Keratinocyte (primary cell): ENCODE data around the gene EPB41L4B. TPM values are rescaled to one million over a fixed set of nuclear protein-coding genes. Genes with fewer than 3 reads are reported as not detected.

ENCODE experiments used
- DNase-seq: peaks from one replicate; pipeline ENCODE4 v3.0.0-alpha.2; 2011; ENCODE audit warnings: low read depth, missing footprints, low spot score
- FAIRE-seq: peaks from 2 replicates; lab custom pipeline; 2011; peaks lifted over from hg19 to GRCh38; lab: Jason Lieb, UNC
- H2AFZ ChIP-seq: 2 replicates; pipeline ENCODE4 v1.6.0; 2012; ENCODE audit warnings: low read length, control low read depth, inconsistent platforms; ENCODE audit not compliant: control insufficient read depth
- H3K27ac ChIP-seq: 2 replicates; pipeline ENCODE4 v1.5.1; 2011; ENCODE audit warnings: low read length; ENCODE audit not compliant: control insufficient read depth, insufficient read depth
- H3K27me3 ChIP-seq: 3 replicates; pipeline ENCODE4 v1.6.0; 2011; ENCODE audit warnings: low read length; ENCODE audit not compliant: control insufficient read depth, insufficient read depth; ENCODE audit errors: extremely low read depth
- H3K36me3 ChIP-seq, 2 experiments: 2 replicates in 1 of 2; 3 replicates in 1 of 2; pipeline ENCODE4 v1.5.1; 2011; ENCODE audit warnings: low read length in 2 of 2, mild to moderate bottlenecking in 1 of 2; ENCODE audit not compliant: control insufficient read depth in 2 of 2, insufficient read depth in 2 of 2; ENCODE audit errors: extremely low read depth in 1 of 2
- H3K4me1 ChIP-seq: 3 replicates; pipeline ENCODE4 v1.5.1; 2011; ENCODE audit warnings: low read length; ENCODE audit not compliant: control insufficient read depth, insufficient read depth; ENCODE audit errors: extremely low read depth
- H3K4me2 ChIP-seq: 3 replicates; pipeline ENCODE4 v1.6.0; 2011; ENCODE audit warnings: low read depth, low read length; ENCODE audit not compliant: control insufficient read depth, insufficient read depth; ENCODE audit errors: extremely low read depth
- H3K4me3 ChIP-seq, 3 experiments: fragments of 200-600 bp in 1 of 3; sonication (generic) in 1 of 3; 2 replicates in 2 of 3; 3 replicates in 1 of 3; pipeline ENCODE4 v1.5.1; 2011 to 2016; ENCODE audit warnings: low read length in 3 of 3, mild to moderate bottlenecking in 3 of 3, control low read depth in 2 of 3, inconsistent platforms in 1 of 3, low read depth in 1 of 3, mixed read lengths in 1 of 3, mixed run types in 1 of 3, moderate library complexity in 1 of 3; ENCODE audit not compliant: control insufficient read depth in 2 of 3, insufficient read depth in 2 of 3; ENCODE audit errors: extremely low read depth in 1 of 3
- H3K79me2 ChIP-seq: 2 replicates; pipeline ENCODE4 v1.6.0; 2012; ENCODE audit warnings: low read length; ENCODE audit not compliant: control insufficient read depth, insufficient read depth
- H3K9ac ChIP-seq: 3 replicates; pipeline ENCODE4 v1.6.0; 2011; ENCODE audit warnings: low read length; ENCODE audit not compliant: control insufficient read depth, insufficient read depth; ENCODE audit errors: extremely low read depth
- H3K9me1 ChIP-seq: 3 replicates; pipeline ENCODE4 v1.6.0; 2011; ENCODE audit warnings: low read length; ENCODE audit not compliant: control insufficient read depth, insufficient read depth; ENCODE audit errors: extremely low read depth
- H3K9me3 ChIP-seq: 2 replicates; pipeline ENCODE4 v1.5.1; 2012; ENCODE audit warnings: low read depth, low read length; ENCODE audit not compliant: control insufficient read depth
- H4K20me1 ChIP-seq: 3 replicates; pipeline ENCODE4 v1.6.0; 2011; ENCODE audit warnings: low read length; ENCODE audit not compliant: control insufficient read depth, insufficient read depth; ENCODE audit errors: extremely low read depth
- EZH2 ChIP-seq: IDR thresholded peaks from one replicate; pipeline ENCODE4 v1.6.1; 2012; ENCODE audit warnings: inconsistent platforms, mild to moderate bottlenecking, low read length, moderate library complexity
- dilution Hi-C: fragments of 300-500 bp; cut with MboI; formaldehyde crosslinking; loops from one replicate; pipeline ENCODE4 v1.7.0; 2020; ENCODE audit warnings: low sequenced_read_pairs; ENCODE audit not compliant: extremely low pct_ligation_motif_present
- polyA plus RNA-seq, 5 experiments: library from polyadenylated mRNA; depleted of rRNA in 3 of 5; stranded (reverse) in 3 of 5; stranded (forward) in 1 of 5; unstranded in 1 of 5; fragments of >200 nt; gene quantifications; 1 replicate in 1 of 5; 2 replicates in 3 of 5; 3 replicates in 1 of 5; pipeline versions ENCODE4 v1.2.1 to v1.2.3, GENCODE V29; 2011 to 2012; ENCODE audit warnings: missing spikeins in 2 of 5, low read depth in 1 of 5, low replicate concordance in 1 of 5
- TF ChIP-seq, protein P1 (sequence below), 3 experiments: IDR thresholded peaks in 1 of 3; conservative IDR thresholded peaks in 1 of 3; optimal IDR thresholded peaks in 1 of 3; 2 replicates in 2 of 3; 3 replicates in 1 of 3; pipeline versions ENCODE3 to v1.5.1; 2011; ENCODE audit warnings: low read length in 3 of 3, mild to moderate bottlenecking in 3 of 3, moderate library complexity in 2 of 3, control low read depth in 1 of 3, inconsistent platforms in 1 of 3; ENCODE audit not compliant: insufficient read depth in 2 of 3; ENCODE audit errors: extremely low read depth in 1 of 3

The EPB41L4B gene
- polyA plus RNA-seq, 1 donor (not counting 4 experiments of a cell fraction or from before 2014, with no cell fraction given), result 13.7 TPM

GRCh38 chr9:109276469-109277440 lies 44.1 kb downstream of the EPB41L4B start:
- H3K79me2 ChIP-seq, result no peaks in the 10 kb centered on the region
- H3K27ac ChIP-seq, result no peak overlapping the region
- H3K36me3 ChIP-seq, result peaks cover 0 to 2% of the 10 kb centered on the region in 2 experiments
- H3K27me3 ChIP-seq, result no peaks in the 10 kb centered on the region
- no peak overlapping the region for H3K9ac ChIP-seq
- dilution Hi-C loops, result no loop called here
- H3K4me1 ChIP-seq, result peaks cover 10% of the 10 kb centered on the region
- no peak for DNase-seq
- H2AFZ ChIP-seq, result no peak overlapping the region
- H4K20me1 ChIP-seq, result no peaks in the 10 kb centered on the region
- H3K4me3 ChIP-seq, result no peak overlapping the region
- TF ChIP-seq EZH2, result no peak
- TF ChIP-seq, protein P1, sequence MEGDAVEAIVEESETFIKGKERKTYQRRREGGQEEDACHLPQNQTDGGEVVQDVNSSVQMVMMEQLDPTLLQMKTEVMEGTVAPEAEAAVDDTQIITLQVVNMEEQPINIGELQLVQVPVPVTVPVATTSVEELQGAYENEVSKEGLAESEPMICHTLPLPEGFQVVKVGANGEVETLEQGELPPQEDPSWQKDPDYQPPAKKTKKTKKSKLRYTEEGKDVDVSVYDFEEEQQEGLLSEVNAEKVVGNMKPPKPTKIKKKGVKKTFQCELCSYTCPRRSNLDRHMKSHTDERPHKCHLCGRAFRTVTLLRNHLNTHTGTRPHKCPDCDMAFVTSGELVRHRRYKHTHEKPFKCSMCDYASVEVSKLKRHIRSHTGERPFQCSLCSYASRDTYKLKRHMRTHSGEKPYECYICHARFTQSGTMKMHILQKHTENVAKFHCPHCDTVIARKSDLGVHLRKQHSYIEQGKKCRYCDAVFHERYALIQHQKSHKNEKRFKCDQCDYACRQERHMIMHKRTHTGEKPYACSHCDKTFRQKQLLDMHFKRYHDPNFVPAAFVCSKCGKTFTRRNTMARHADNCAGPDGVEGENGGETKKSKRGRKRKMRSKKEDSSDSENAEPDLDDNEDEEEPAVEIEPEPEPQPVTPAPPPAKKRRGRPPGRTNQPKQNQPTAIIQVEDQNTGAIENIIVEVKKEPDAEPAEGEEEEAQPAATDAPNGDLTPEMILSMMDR (optimal IDR thresholded peaks at IDR 0.05 in 1 of 3, IDR thresholded peaks at IDR 0.05 in 1 of 3, conservative IDR thresholded peaks at IDR 0.05 in 1 of 3; ENCODE audit: extremely low read depth in 1 of 3, insufficient read depth in 2 of 3, low read length in 3 of 3), result no peak
- H3K4me2 ChIP-seq, result no peak overlapping the region
- no peaks in the 10 kb centered on the region for H3K9me1 ChIP-seq
- peak; percentile 5 for FAIRE-seq
- H3K9me3 ChIP-seq, result no peaks in the 10 kb centered on the region

DNA sequence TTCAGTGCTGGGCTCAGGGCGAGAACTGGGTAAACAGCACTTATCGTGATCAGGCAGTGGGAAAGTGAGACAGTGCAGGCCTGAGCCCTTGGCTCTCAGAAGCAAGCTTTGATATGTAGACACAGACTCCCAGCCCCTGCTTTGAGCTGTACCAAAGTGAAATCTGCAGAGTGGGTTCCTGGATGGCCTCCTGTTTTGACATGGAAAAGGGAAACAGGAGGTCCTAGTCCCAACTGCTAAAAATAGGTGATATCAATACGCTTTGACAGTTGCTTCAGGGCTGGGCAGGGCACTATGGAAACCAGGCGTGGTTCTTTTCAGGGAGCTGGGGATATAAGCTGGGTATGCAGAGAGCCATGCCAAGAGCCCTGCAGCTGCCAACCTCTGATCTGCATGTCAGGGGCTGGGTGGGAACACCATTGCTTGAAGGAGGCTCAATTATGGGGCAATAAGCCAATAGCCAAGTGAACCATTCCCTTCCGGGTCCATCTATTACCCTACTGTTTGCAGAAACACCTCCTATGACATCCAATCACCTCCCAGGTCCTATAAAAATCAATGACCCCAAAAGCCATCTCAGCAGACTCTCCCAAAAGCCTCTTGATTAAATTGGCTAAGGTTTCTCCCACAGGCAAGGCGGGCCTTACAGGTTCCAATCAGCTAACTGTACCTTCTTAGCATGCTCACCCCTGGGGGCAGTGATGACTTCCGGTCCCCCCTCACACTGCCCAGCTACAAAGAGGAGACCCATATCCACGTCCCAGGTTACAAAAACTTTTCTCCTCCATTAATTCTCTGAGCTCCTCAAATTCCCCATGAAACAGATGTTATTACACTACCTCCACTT lies 45.8 kb downstream of the EPB41L4B start:
- dilution Hi-C loops, result no loop called here
- Histone ChIP-seq H3K36me3 (peaks cover 0 to 2% of the 10 kb centered on the region in 2 experiments), H3K4me3 (no peak overlapping the region), H3K27me3 (no peaks in the 10 kb centered on the region), H3K9me1 (no peaks in the 10 kb centered on the region), H3K79me2 (no peaks in the 10 kb centered on the region), H3K27ac (no peak overlapping the region), H4K20me1 (peaks cover 2% of the 10 kb centered on the region), H3K9me3 (no peaks in the 10 kb centered on the region), H3K4me1 (peaks cover 10% of the 10 kb centered on the region), H3K4me2 (no peak overlapping the region), H2AFZ (no peak overlapping the region), H3K9ac (no peak overlapping the region)
- DNase-seq (no peak), FAIRE-seq (peak; percentile 34)
- TF ChIP-seq, protein P1 (optimal IDR thresholded peaks at IDR 0.05 in 1 of 3, IDR thresholded peaks at IDR 0.05 in 1 of 3, conservative IDR thresholded peaks at IDR 0.05 in 1 of 3; ENCODE audit: extremely low read depth in 1 of 3, insufficient read depth in 2 of 3, low read length in 3 of 3), result no peak
- TF ChIP-seq EZH2, result no peak
